SKM-1 treated with dmso at 0.1 percent for 144 hours (cell line): ENCODE results near the gene MUC22.
"Not testable (repeated sequence)": the region's sequence is repeated elsewhere in the genome, so short reads cannot be mapped to it uniquely, and the experiment has no call there.

ENCODE experiments used
- DNase-seq: peaks from one replicate; lab custom pipeline; 2025; ENCODE audit not compliant: unreplicated experiment; lab: John Stamatoyannopoulos, UW

Gene MUC22

DNA sequence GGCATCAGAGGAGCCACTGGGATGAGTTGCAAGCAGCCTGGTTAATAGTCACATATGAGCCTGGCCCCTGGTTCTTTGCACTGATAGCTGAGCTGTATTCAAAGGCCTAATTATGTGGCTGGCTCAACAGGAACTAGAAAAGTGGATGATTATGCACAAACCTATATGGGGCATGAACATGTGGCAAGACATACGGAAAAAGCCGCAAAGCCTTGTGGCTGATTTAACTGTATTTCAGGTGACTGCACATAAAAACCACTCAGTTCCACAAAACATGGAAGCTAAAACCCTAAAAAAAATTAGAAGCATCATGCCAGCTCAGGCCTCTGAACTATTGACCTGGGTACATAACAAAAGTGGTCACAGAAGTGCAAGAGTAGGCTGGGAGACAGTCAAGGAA, 13.0 kb upstream of the MUC22 start:
- no peak for DNase-seq

DNA sequence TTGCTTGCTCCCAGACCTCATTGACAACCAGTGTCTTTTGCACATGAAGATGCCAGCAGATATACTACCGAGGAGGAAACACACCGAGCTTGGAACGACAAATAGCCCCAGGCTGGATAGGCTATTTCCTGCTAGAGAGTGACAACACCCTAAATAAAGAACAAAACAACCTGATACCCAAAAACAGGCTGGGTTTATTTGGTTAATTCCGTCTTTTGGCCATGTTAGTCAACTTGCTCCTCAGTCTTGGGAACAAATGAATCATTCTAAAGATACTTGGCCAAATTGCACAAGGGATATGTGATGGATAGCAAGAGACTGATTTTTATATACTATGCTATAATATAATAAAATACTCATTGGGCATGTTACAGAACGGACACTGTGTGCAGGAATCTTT, 11.5 kb upstream of the MUC22 start:
- DNase-seq = no peak

DNA sequence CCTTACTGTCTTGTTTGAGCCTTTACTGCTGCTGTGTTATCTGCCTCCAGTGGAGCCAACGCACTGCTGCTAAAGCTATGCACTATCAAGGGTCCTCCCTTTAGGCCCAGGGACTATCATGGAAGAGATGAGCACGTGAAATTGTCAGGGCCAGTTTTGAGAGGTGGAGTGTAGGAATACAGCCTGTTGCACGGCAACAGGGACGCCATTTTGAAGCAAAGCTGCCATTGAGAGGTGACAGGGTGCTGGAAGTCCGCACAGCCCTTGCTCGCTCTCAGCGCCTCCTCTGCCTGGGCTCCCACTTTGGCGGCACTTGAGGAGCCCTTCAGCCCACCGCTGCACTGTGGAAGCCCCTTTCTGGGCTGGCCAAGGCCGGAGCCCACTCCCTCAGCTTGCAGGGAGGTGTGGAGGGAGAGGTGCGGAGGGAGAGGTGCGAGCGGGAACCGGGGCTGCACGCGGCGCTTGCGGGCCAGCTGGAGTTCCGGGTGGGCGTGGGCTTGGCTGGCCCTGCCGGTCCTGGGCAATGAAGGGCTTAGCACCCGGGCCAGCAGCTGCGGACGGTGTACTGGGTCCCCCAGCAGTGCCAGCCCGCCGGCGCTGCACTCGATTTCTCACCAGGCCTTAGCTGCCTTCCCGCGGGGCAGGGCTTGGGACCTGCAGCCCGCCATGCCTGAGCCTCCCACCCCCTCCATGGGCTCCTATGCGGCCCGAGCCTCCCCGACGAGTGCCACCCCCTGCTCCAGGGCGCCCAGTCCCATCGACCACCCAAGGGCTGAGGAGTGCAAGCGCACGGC, 10.0 kb upstream of the MUC22 start:
- DNase-seq = not testable (repeated sequence)

DNA sequence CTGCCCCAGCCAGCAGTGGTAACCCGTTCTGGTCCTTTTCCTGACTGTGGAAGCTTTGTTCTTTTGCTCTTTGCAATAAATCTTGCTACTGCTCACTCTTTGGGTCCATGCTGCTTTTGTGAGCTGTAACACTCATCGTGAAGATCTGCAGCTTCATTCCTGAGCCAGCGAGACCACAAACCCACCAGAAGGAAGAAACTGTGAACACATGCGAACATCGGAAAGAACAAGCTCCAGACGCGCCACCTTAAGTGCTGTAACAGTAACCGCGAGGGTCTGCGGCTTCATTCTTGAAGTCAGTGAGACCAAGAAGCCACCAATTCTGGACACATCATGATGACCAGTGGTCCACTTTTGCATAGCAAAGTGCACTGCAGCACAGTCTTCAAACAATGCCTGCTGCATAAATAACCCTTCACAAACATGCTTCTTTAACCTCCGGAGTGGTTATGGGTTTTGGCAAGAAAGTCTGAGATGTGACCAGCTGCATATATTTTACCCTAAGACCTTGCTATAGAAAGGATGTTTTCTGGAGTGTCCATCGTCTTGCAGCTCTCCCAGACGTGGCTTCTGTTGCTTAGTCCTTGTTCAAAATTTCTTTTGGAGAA, 8.9 kb upstream of the MUC22 start:
- DNase-seq = no peak

DNA sequence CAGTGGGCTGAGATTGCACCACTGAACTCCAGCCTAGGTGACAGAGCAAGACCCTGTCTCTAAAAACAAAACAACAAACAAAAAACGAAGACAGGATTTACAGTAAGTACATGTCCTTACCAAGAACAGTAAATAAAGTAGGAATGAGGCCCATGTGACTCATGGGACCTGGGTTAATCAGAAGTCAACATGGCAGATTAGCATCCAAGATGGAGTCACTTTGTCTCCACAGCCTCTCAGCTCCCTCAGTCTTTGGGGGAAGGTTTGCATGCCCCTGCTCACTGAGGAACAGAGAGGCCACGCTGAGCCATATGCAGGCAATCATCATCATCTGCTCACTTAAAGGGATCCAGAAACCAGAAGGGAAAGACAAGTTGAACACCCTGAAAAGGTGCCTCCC, 7.8 kb upstream of the MUC22 start:
- no peak for DNase-seq

DNA sequence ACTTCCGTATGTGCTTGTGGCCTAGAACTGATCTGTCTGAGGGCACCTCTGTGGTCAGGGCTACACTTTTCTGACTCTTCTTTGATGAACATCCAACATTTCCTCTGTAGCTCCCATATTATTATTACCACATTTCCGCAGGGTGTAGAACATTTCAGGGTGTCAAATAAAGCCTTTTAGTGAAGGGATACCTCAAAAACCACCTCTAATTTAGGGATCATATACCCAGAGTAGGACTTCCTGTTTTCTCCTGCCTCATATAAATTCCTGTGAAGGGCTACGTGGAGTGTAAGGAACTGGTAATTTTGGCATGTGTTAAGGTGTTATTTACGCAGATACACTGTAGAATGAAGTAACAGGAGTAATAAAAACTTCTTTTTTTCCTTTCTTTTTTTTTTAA, 5.5 kb upstream of the MUC22 start:
- no peak for DNase-seq

DNA sequence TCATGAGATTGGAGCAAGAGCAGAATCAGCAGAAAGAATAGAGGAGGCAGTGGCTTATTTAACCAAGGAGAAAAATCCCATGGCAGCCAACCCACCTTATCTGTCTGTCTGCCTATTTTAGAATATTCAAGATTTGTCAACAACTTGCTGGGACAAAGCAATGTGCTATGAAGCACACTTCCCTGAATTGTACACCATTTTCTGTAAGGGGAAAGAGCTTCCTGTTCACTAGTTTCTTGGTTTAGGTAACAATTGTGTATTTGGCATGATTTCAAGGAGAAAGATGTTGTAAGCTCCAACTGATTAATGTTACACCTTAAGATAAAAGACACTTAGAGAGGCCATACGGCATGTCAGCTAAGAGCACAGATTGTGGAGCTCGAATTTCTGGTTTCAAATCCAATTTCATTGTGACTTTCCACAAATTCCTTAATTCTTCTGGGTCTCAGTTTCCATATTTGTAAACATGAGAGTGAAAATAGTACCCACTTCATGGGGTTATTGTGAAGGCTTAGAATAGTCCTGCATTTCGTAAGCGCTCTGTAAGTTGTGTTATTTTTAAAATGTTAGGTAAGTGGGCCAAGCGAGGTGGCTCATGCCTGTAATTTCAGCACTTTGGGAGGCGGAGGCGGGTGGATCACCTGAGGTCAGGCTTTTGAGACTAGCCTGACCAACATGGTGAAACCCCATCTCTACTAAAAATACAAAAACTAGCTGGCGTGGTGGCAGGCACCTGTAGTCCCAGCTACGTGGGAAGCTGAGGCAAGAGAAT, 4.8 kb upstream of the MUC22 start:
- DNase-seq = no peak

DNA sequence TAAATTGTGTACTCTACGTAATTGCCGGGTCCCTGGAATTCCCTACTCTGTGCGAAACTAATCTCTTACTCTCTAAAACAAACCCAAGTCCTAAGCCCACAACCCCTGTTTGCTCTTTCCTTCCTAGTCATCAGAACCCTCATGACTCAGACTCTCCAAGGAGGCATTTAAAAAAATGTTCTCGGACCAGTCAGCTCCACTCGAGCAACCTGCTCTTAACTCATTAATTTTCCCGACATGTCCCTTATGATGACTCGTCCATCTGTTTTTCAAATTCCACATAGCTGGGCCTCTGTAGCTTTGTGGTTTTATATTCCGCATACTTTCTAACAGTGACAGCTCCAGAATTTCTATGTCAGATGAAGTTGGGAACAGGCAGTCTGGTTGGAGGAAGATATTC, 2.6 kb upstream of the MUC22 start:
- DNase-seq = no peak

DNA sequence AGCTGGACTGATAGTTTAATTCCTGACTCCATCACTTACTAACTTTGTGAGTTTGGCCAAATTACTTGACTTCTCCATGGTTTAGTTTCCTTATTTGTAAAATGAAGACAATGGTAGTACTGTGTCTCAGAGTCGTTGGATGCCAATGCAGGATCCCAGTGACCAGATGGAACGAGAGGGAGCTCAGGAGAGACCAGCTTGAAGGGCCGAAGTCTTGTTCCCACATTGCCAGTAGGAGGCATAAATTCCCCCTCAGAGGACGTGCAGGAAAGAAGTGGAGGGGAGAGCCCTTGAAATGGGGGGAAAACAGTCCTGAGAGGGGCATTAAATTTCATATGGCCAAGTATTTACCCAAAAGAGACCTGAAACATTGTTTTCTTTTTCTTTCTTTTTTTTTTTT, 2.1 kb upstream of the MUC22 start:
- no peak for DNase-seq

DNA sequence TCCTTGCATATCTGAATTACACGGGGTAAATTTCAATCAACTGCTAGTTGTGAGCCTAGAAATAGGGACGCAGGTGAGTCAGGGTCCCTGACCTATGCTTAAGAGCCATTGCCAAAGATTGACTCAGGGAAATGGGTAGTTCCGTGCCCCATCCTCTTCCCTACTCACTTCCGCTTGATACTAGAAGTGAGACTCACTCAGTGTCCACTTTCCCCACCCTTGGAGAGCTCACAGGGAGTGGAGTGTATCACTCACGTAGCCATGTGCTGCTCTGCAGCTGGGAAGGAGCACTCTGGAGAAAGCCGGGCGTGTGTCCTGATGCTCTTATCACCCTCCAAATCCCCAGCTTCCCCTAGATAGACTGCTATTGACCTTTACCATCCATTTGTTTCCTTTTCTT, 543 bp upstream of the MUC22 start:
- no peak for DNase-seq

DNA sequence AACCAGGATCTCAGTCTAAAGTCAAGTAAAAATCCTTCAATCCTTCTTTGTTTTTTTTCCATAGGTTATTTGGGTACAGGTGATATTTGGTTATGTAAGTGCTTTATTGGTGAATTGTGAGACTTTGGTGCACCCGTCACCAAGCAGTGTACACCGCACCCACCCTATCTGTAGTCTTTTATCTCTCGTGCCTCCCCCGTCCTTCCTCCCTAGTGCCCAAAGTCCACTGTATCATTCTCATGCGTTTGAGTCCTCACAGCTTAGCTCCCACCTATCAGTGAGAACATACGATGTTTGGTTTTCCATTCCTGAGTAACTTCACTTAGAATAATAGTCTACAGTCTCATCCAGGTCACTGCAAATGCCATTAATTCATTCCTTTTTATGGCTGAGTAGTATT, 879 bp downstream of the MUC22 start:
- no peak for DNase-seq

DNA sequence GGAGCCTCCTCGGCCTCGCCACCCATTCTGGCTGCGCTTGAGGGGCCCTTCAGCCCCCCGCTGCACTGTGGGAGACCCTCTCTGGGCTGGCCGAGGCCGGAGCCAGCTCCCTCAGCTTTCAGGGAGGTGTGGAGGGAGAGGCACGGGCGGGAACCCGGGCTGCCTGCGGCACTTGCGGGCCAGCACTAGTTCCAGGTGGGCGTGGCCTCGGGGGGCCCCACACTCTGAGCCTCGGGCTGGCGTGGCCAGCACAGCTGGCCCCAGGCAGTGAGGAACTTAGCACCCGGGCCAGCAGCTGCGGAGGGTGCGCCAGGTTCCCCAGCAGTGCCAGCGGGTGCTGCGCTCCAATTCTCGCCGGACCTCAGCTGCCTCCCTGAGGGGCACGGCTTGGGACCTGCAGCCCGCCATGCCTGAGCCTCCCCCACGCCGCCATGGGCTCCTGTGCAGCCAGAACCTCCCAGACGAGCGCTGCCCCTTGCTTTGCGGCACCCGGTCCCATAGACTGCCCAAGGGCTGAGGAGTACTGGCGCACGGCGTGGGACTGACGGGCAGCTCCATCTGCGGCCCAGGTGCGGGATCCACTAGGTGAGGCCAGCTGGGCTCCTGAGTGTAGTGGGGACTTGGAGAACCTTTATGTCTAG, 6.5 kb downstream of the MUC22 start:
- no peak for DNase-seq

DNA sequence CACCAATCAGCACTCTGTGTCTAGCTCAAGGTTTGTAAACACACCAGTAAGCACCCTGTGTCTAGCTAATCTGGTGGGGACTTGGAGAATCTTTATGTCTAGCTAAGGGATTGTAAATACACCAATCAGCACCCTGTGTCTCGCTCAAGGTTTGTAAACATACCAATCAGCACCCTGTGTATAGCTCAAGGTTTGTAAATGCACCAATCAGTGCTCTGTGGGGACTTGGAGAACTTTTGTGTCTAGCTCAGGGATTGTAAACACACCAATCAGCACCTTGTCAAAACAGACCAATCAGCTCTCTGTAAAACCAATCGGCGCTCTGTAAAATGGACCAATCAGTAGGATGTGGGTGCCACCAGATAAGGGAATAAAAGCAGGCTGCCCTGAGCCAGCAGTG, 7.2 kb downstream of the MUC22 start:
- not testable (repeated sequence) for DNase-seq

DNA sequence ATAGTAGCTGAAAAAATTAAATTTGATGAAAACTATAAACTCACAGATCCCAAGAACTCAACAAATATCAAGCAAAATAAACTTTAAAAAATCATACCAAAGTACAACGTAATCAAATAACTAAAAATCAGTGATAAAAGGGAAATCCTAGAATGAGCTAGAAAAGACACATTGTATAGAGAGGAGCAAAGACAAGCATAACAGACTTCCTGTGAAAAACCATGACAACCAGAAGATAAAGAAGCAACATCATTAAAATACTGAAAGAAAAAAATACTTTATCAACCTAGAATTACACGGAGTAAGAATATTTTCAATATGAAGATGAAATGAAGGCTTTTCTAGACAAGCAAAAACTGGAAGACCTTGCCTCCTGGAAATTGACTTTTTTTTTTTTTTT, 9.8 kb downstream of the MUC22 start:
- DNase-seq = no peak

DNA sequence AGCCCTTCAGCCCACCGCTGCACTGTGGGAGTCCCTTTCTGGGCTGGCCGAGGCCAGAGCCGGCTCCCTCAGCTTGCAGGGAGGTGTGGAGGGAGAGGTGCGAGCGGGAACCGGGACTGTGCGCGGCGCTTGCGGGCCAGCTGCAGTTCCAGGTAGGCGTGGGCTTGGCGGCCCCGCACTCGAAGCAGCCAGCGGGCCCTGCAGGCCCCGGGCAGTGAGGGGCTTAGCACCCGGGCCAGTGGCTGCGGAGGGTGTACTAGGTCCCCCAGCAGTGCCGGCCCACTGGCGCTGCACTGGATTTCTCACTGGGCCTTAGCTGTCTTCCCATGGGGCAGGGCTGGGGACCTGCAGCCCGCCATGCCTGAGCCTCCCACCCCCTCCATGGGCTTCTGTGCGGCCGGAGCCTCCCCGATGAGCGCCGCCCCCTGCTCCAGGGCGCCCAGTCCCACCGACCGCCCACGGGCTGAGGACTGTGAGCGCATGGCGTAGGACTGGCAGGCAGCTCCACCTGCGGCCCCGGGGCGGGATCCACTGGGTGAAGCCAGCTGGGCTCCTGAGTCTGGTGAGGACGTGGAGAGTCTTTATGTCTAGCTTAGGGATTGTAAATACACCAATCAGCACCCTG, 10.5 kb downstream of the MUC22 start:
- not testable (repeated sequence) for DNase-seq

DNA sequence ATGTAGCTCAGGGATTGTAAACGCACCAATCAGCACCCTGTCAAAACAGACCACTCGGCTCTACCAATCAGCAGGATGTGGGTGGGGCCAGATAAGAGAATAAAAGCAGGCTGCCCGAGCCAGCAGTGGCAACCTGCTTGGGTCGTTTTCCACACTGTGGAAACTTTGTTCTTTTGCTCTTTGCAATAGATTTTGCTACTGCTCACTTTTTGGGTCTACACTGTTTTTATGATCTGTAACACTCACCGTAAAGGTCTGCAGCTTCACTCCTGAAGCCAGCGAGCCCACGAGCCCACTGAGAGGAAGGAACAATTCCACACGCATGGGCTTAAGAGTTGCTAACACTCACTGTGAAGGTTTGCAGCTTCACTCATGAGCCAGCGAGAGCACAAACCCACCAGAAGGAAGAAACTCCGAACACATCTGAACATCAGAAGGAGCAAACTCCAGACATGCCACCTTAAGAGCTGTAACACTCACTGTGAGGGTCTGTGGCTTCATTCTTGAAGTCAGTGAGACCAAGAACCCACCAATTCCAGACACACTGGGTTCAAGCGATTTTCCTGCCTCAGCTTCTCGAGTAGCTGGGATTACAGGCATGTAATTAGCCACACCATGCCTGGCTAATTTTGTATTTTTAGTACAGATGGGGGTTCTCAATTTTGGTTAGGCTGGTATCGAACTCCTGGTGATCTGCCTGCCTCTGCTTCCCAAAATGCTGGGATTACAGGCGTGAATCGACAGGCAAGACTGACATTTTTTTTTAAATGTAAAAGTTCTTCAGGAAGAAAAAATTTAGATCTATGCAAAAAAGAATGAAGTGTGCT, 11.6 kb downstream of the MUC22 start:
- DNase-seq = not testable (repeated sequence)

DNA sequence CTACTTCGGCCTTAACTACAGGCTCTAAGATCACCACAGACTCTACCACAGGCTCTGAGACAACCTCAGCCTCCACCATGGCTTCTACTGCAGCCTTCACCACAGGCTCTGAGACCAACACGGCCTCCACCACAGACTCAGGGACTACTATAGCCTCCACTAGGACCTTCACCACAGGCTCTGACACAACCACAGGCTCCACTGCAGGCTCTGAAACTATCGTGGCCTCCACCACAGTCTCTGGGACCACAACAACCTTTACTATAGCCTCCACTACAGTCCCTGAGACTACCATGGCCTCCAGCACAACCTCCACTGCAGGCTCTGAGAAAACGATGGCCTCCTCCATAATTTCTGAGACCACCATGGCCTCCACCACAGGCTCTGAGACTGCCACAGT, 15.3 kb downstream of the MUC22 start:
- DNase-seq = no peak

DNA sequence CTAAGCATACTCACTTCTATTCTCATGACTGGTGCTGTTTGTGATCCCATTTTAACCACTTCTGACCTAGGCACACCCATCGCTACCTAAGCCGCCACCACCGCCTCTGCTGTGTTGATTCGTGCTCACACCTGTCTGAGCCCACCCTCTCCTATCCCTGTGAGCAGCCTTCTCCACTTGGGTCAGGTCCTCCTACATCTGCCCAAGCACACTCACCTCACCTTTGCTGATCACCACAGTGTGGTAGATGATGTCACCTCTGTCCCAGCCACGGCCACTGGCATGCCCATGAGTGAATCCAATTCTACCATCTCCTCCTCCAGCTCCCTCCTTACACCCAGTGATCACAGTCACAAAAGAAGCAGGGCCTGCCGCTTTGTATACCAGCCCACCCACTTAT, 20.8 kb downstream of the MUC22 start:
- no peak for DNase-seq

DNA sequence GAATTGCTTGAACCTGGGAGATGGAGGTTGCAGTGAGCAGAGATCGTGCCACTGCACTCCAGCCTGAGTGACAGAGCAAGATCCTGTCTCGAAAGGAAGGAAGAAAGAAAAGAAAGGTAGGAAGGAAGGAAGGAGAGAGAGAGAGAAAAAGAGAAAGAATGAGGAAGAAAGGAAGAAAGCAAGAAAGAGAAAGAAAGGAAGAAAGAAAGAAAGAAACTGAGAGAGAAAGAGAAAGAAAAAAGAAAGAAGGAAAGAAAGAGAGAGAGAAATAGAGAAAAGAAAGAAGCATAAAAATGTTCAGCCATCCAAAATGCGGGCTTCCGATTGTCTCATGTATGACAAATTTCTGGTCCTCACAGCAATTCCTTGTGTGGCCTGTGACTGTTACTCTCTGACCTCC, 22.8 kb downstream of the MUC22 start:
- no peak for DNase-seq

DNA sequence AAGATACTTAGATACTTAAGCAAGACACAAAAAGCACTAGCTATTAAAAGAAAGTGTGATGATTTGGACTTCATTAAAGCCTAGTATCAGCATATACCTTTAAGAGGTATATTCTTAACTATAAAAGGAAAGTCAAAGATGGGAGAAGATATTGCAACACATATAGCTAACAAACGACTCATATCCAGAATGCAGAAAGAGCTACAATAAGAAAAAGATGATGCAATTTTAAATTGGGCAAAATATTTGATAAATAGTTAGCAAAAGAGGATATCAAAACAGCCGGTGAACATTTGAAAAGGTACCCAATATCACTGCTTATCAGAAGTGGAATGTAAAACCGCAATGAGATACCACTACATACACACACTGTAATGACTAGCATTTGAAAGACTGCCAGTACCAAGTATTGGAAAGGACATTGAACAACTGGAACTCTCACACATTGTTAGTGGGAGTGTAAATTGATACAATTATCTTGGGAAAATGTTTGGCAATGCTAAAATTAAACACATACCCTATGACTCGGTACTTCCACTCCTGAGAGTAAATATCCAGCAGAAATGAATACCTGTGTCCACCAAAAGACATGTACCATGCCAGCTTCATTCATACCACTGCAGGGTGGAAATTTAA, 25.7 kb downstream of the MUC22 start:
- no peak for DNase-seq
